SH-SY5Y (cell line): Measurements from ENCODE around the gene POU6F2.

Experiments used
- GATA2 ChIP-seq: IDR thresholded peaks from 2 replicates; pipeline ENCODE4 v1.6.1; 2011; ENCODE audit warnings: mild to moderate bottlenecking, low read depth, low read length
- GATA3 ChIP-seq: IDR thresholded peaks from 2 replicates; pipeline ENCODE4 v1.6.1; 2011; ENCODE audit warnings: low read depth, mild to moderate bottlenecking, low read length, moderate library complexity

Gene POU6F2

GRCh38 chr7:39408906-39409305 is 431.2 kb downstream of the POU6F2 start:
- TF ChIP-seq GATA3 = no peak
- no peak for TF ChIP-seq GATA2

DNA sequence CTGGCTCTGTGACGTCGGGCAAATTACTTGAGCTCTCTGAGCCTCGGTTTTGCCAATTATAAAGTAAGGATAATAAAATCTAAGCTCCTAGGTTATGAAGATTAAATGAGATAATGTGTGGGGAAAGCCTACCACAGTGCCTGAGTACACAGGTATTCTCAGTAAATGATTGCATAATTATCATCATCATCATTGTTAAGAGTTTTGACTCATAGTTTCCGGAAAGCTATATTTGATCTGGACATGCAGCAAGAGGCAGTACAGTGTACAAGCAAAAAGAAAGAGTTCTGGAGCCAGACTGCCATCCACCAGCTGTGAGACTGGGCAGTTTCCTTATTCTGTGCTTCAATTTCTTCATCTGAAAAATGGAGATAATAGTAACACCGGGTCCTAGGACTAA is 432.9 kb downstream of the POU6F2 start:
- TF ChIP-seq GATA3 (no peak), GATA2 (no peak)

DNA sequence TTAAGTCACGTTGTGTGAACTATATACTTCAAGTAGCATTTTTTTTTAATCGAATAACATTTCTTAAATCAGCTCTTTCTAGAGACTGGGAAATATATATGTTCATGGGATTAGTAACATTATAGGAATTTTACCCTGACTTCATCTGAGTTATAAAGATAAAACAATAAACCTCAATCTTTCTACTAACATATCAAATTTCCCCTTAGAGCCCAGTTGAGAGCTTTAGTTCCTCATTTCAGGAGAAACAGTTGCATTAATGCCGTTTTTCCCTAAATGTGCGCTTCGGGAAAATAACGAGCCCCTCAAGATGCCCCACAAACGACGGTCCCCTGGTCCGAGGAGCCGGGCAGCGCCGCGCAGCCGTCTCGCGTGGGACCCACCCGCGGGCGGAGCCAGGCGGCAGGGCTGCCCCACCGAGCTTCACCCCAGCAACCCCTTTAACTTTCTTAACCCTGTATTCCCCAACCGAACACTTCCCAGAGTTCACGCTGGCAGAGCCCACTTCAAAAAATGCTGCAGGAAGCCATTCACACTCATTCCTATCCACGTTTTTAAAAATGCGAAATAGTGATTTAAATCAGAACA is 436.0 kb downstream of the POU6F2 start:
- no peak for TF ChIP-seq GATA2
- no peak for TF ChIP-seq GATA3

DNA sequence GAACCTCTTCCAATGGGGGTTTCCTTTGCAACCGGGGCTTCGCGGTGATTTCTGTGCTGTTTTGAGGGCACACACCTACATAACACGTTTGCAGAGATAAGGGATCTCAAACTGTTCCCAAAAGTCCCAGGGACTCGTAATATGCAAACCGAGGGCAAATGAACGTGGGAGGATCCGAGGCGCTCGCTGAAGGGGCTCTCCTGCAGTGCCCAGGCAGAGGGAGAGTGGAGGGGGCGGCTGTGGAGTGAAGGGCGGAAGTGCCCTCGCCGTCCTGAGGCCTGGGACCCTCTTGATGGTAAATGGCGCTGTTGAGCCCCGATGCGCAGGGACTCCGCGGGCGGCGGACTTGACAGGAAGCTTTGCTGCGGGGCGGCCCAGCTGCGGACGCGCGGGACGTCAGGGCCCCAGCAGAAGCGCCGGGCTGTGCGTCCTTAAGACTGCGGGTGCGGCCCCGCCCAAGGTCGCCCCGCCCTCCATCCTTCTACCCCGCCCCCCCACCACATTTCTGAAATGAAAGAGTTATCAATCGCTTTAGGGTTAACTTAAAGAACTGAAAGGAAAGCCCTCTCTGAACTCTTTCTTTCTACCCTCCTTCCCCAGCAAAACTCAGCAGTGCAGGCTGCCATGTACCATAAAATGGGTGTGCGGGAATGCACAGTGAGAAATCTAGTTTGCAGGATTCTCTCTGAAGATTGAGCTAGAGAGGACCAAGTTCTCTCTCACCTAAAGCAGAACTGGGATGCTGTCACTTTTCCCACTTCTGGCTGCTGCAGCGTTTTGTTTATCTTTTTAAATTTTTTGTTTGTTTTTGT is 436.7 kb downstream of the POU6F2 start:
- TF ChIP-seq GATA3 (no peak), GATA2 (peak; percentile 35)

- TF ChIP-seq GATA3 = no peak
- no peak for TF ChIP-seq GATA2
Measured at GRCh38 chr7:39415091-39415787, 437.5 kb downstream of the POU6F2 start.

DNA sequence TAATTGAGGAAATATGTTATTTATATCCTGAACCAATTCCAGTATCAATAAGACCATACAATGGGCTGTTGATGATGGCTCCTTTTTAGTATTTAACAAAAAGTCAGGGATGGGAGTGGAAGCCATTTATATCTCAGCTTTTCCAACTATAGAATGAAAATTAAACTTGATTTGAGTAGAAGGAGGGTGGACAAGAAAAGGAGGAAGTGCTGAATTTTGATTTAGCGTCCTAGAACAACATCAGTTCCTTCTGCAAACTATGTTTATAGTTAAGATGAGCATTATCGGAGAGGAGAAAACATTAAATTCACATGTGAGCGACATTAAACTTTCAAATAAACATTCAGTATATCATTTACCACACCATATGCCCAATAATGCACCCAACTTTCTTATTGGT is 439.2 kb downstream of the POU6F2 start:
- TF ChIP-seq GATA2 = no peak
- no peak for TF ChIP-seq GATA3

DNA sequence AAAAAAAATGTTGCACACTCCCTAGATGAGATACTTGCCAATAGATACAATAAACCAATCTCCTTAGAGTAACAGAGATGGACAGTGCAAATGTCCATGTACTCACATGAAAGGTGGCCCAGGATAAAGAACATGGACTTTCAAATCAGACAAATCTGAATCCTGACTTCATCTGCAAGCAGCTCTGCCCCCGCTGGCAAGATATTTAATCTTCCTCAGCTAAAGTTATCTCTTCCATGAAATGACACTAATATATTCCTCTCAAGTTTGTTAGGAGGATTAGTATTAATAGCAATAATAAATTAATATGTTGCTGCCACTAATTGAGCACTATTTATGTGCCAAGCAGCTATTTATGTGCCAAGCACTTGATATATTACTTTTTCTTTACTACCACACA is 439.9 kb downstream of the POU6F2 start:
- TF ChIP-seq GATA3 (no peak), GATA2 (no peak)

DNA sequence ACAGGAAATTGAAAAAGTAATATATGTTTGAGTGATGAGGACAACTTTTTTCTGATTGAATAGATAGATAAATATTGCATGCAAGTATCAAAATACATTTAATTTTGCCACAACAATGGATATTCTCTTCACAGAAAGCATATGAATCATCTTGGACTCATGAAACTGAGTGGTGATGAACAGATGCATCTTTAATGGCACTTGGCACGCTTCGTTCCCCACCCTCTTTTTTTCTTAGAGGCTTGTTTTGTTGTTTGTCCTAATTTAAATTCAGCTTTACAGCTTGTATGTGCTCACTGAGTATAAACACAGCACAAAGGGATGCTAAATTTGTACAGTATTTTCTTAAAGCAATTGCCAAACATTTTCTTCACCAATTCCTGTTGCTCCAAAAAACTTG is 443.5 kb downstream of the POU6F2 start:
- TF ChIP-seq GATA2 (no peak), GATA3 (no peak)

- TF ChIP-seq GATA3 (no peak), GATA2 (no peak)
Measured at GRCh38 chr7:39421661-39422060, 444.0 kb downstream of the POU6F2 start.

- TF ChIP-seq GATA2 = no peak
- no peak for TF ChIP-seq GATA3
Measured at GRCh38 chr7:39428221-39428620, 450.5 kb downstream of the POU6F2 start.

GRCh38 chr7:39429421-39429820 is 451.7 kb downstream of the POU6F2 start:
- TF ChIP-seq GATA3 (no peak), GATA2 (no peak)

DNA sequence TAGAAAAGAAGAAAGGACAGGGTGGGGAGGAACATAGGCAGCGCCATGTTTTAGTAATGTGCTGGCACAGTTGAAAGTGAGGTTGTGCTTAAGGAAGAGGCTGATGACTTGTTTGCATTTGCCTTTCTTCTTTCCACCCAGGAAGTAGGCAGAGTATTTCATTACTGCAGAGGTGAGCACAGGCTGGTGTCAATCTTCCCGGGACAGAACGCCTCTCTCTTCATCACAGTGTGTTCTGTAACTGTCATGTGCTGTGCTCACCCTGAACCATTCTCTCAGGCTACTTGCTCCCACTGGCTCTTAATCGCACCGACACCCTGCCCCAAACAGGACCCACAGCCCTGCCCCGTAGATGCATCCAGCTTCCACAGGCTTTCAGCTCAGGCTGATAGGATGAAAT is 452.7 kb downstream of the POU6F2 start:
- no peak for TF ChIP-seq GATA3
- no peak for TF ChIP-seq GATA2

- TF ChIP-seq GATA3 (no peak), GATA2 (no peak)
Measured at GRCh38 chr7:39430909-39431641, 453.4 kb downstream of the POU6F2 start.

DNA sequence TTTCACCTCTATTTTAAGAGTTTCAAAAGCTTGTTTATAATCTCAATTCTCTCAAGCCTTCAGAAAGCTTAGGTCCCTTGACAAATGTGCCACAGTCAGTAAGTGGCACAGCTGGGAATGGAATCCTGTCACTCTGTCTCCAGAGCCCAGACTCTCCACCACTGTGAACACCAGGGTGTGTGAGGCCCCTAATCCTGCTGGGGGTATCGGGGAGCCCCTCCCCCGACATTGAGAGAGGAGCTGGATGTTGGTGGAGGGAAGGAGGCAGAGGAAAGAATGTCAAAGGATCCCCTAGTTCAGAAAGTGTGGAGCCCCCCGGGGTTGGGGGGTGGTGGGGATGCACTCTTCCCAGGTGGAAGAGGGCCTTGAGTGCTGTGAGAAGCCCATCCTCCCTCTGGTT is 454.7 kb downstream of the POU6F2 start:
- TF ChIP-seq GATA2 (no peak), GATA3 (no peak)
